Tibial nerve (tissue), 4 donors: ENCODE measurements around the gene H3-3A.

Experiments used
- EP300 ChIP-seq, 2 donors: sonication (generic); formaldehyde crosslinking; IDR thresholded peaks; one replicate each; pipeline ENCODE4 v1.6.1; 2017; ENCODE audit warnings: antibody characterized with exemption in 2 of 2, mild to moderate bottlenecking in 1 of 2
- POLR2A ChIP-seq, 2 donors: fragments of 450-650 bp; IDR thresholded peaks; one replicate each; pipeline ENCODE4 v1.6.1; 2017; ENCODE audit warnings: antibody characterized with exemption in 2 of 2, mild to moderate bottlenecking in 2 of 2, moderate library complexity in 2 of 2
- TF ChIP-seq, protein P1 (sequence below), 5 experiments: fragments of 200-600 bp in 3 of 5; fragments of 450-650 bp in 2 of 5; sonication (generic) in 3 of 5; IDR thresholded peaks; one replicate each; pipeline ENCODE4 v1.5.1; 2016 to 2019; ENCODE audit warnings: antibody characterized with exemption in 5 of 5, mild to moderate bottlenecking in 3 of 5, moderate library complexity in 2 of 5

DNA sequence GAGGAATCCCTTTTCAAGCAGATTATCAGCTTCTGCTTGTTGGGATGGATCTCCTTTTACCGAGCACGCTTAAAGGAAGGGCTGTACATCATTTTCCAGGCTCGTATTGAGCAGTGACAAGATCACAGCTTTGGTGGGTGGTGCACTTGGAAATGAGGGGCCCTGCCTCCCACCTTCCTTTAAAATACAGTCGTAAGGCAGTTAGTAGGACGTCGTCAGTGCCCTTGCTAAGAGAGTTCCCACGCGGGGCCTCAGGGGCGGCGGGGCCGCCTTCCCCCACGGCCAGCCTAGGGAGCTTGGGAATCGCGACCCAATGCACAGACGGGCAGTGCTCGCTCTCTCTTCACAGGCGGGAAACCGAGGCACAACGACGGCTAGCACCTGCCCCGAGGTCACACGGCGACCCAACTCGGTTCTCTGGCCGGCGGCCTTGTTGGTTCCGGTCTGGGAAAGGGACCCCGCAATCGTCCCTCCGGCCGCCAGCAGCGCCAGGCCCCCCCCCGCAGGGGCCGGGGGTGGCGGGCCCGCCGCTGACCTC is 58.6 kb downstream of the H3-3A start:
- TF ChIP-seq, protein P1, sequence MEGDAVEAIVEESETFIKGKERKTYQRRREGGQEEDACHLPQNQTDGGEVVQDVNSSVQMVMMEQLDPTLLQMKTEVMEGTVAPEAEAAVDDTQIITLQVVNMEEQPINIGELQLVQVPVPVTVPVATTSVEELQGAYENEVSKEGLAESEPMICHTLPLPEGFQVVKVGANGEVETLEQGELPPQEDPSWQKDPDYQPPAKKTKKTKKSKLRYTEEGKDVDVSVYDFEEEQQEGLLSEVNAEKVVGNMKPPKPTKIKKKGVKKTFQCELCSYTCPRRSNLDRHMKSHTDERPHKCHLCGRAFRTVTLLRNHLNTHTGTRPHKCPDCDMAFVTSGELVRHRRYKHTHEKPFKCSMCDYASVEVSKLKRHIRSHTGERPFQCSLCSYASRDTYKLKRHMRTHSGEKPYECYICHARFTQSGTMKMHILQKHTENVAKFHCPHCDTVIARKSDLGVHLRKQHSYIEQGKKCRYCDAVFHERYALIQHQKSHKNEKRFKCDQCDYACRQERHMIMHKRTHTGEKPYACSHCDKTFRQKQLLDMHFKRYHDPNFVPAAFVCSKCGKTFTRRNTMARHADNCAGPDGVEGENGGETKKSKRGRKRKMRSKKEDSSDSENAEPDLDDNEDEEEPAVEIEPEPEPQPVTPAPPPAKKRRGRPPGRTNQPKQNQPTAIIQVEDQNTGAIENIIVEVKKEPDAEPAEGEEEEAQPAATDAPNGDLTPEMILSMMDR (IDR thresholded peaks at IDR 0.05): no peak
- TF ChIP-seq POLR2A (IDR thresholded peaks at IDR 0.05): no peak
- TF ChIP-seq EP300 (IDR thresholded peaks at IDR 0.05): no peak
